HepG2 (cell line): ENCODE results near the gene SSH3. TPM values are rescaled to one million over a fixed set of nuclear protein-coding genes. Genes with fewer than 3 reads are reported as not detected.

Experiments used
- FLYWCH1 ChIP-seq: sonication (generic); formaldehyde crosslinking; IDR thresholded peaks from 2 replicates; pipeline ENCODE4 v1.8.1; 2023; ENCODE audit warnings: mild to moderate bottlenecking, missing genetic modification reagents
- HNF1B ChIP-seq: sonication (generic); formaldehyde crosslinking; IDR thresholded peaks from 2 replicates; pipeline ENCODE4 v1.5.1; 2020; ENCODE audit warnings: mild to moderate bottlenecking, moderate library complexity, missing genetic modification reagents
- MAF1 ChIP-seq: sonication (generic); formaldehyde crosslinking; IDR thresholded peaks from 2 replicates; pipeline ENCODE4 v1.5.0; 2020; ENCODE audit warnings: missing genetic modification reagents, borderline replicate concordance
- ZBTB38 ChIP-seq: sonication (generic); formaldehyde crosslinking; IDR thresholded peaks from 2 replicates; pipeline ENCODE4 v1.5.1; 2020; ENCODE audit warnings: mild to moderate bottlenecking, missing genetic modification reagents
- ZFX ChIP-seq: sonication (generic); formaldehyde crosslinking; IDR thresholded peaks from 2 replicates; pipeline ENCODE4 v1.4.0; 2020; ENCODE audit warnings: mild to moderate bottlenecking, low read depth, missing genetic modification reagents, moderate library complexity
- ZMYM2 ChIP-seq: sonication (generic); formaldehyde crosslinking; IDR thresholded peaks from 2 replicates; pipeline ENCODE4 v1.8.0; 2022; ENCODE audit warnings: mild to moderate bottlenecking, missing genetic modification reagents
- ZNF414 ChIP-seq: sonication (generic); formaldehyde crosslinking; IDR thresholded peaks from 2 replicates; pipeline ENCODE4 v1.5.0; 2020; ENCODE audit warnings: missing genetic modification reagents
- ZNF512B ChIP-seq: sonication (generic); formaldehyde crosslinking; IDR thresholded peaks from 2 replicates; pipeline ENCODE4 v1.5.1; 2020; ENCODE audit warnings: missing genetic modification reagents, mild to moderate bottlenecking, borderline replicate concordance
- ZNF549 ChIP-seq: sonication (generic); formaldehyde crosslinking; IDR thresholded peaks from 2 replicates; pipeline ENCODE4 v1.5.0; 2020; ENCODE audit warnings: missing genetic modification reagents
- ZNF556 ChIP-seq: sonication (generic); formaldehyde crosslinking; IDR thresholded peaks from 2 replicates; pipeline ENCODE4 v1.4.0; 2020; ENCODE audit warnings: mild to moderate bottlenecking, missing genetic modification reagents, borderline replicate concordance
- ZNF850 ChIP-seq: sonication (generic); formaldehyde crosslinking; conservative IDR thresholded peaks from 2 replicates; pipeline ENCODE4 v1.9.0; 2021; ENCODE audit warnings: mild to moderate bottlenecking, missing genetic modification reagents
- polyA plus RNA-seq, 8 experiments: library from polyadenylated mRNA; depleted of rRNA in 3 of 8; stranded (reverse) in 7 of 8; unstranded in 1 of 8; fragments of >200 nt; fragmentation: Illumina TruSeq in 4 of 8; extraction: Trizol in 4 of 8; gene quantifications; 2 replicates each; pipeline versions ENCODE4 v1.2.1 to v1.2.3, GENCODE V29; 2011 to 2016; ENCODE audit warnings: low read depth in 4 of 8, missing spikeins in 1 of 8, mixed read lengths in 1 of 8; ENCODE audit not compliant: insufficient read depth in 1 of 8
- total RNA-seq, 5 experiments: library from RNA; depleted of rRNA; stranded (reverse); fragments of >200 nt; fragmentation: Illumina TruSeq; extraction: Trizol; gene quantifications; 2 replicates each; pipeline ENCODE4 v1.2.3, GENCODE V29; 2016; ENCODE audit warnings: low read depth in 1 of 5
- TF ChIP-seq, protein P1 (sequence below): sonication (generic); formaldehyde crosslinking; IDR thresholded peaks from 2 replicates; pipeline ENCODE4 v1.4.0; 2020; ENCODE audit warnings: missing genetic modification reagents
- TF ChIP-seq, protein P2 (sequence below): sonication (generic); formaldehyde crosslinking; IDR thresholded peaks from 2 replicates; pipeline ENCODE4 v1.5.0; 2020; ENCODE audit warnings: mild to moderate bottlenecking, missing genetic modification reagents
- TF ChIP-seq, protein P3 (sequence below): sonication (generic); formaldehyde crosslinking; IDR thresholded peaks from 2 replicates; pipeline ENCODE4 v1.4.0; 2020; ENCODE audit warnings: missing genetic modification reagents

Gene SSH3
- total and polyA plus RNA-seq, 2 of the 13 experiments (the other 11 are each of a cell fraction or from before 2014, with no cell fraction given) = 12.4 to 18.8 TPM

GRCh38 chr11:67317205-67317887, 14.0 kb downstream of the SSH3 start (continued):
- TF ChIP-seq ZNF512B (CRISPR knock-in tag) = no peak
- TF ChIP-seq ZNF556 (CRISPR knock-in tag) = peak; percentile 38; the same call in 1 of the 2 replicates
- peak; percentile 80; the same call in 1 of the 2 replicates for TF ChIP-seq ZNF414 (CRISPR knock-in tag)
- TF ChIP-seq ZBTB38 (CRISPR knock-in tag) = peak; percentile 73; the same call in 1 of the 2 replicates
- TF ChIP-seq, protein P1, sequence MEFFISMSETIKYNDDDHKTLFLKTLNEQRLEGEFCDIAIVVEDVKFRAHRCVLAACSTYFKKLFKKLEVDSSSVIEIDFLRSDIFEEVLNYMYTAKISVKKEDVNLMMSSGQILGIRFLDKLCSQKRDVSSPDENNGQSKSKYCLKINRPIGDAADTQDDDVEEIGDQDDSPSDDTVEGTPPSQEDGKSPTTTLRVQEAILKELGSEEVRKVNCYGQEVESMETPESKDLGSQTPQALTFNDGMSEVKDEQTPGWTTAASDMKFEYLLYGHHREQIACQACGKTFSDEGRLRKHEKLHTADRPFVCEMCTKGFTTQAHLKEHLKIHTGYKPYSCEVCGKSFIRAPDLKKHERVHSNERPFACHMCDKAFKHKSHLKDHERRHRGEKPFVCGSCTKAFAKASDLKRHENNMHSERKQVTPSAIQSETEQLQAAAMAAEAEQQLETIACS = peak; percentile 40
- TF ChIP-seq, protein P2, sequence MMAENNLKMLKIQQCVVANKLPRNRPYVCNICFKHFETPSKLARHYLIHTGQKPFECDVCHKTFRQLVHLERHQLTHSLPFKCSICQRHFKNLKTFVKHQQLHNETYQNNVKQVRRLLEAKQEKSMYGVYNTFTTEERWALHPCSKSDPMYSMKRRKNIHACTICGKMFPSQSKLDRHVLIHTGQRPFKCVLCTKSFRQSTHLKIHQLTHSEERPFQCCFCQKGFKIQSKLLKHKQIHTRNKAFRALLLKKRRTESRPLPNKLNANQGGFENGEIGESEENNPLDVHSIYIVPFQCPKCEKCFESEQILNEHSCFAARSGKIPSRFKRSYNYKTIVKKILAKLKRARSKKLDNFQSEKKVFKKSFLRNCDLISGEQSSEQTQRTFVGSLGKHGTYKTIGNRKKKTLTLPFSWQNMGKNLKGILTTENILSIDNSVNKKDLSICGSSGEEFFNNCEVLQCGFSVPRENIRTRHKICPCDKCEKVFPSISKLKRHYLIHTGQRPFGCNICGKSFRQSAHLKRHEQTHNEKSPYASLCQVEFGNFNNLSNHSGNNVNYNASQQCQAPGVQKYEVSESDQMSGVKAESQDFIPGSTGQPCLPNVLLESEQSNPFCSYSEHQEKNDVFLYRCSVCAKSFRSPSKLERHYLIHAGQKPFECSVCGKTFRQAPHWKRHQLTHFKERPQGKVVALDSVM (CRISPR knock-in tag) = peak; percentile 55; the same call in 1 of the 2 replicates
- no peak for TF ChIP-seq ZNF549 (CRISPR knock-in tag)
- 0 out of 2 replicates have a peak, but pooled peaks have one; percentile 72 for TF ChIP-seq ZMYM2 (CRISPR knock-in tag)
- peak; percentile 56; the same call in 1 of the 2 replicates for TF ChIP-seq HNF1B
- TF ChIP-seq MAF1 (CRISPR knock-in tag) = no peak
- TF ChIP-seq FLYWCH1 (CRISPR knock-in tag) = no peak
- TF ChIP-seq, protein P3, sequence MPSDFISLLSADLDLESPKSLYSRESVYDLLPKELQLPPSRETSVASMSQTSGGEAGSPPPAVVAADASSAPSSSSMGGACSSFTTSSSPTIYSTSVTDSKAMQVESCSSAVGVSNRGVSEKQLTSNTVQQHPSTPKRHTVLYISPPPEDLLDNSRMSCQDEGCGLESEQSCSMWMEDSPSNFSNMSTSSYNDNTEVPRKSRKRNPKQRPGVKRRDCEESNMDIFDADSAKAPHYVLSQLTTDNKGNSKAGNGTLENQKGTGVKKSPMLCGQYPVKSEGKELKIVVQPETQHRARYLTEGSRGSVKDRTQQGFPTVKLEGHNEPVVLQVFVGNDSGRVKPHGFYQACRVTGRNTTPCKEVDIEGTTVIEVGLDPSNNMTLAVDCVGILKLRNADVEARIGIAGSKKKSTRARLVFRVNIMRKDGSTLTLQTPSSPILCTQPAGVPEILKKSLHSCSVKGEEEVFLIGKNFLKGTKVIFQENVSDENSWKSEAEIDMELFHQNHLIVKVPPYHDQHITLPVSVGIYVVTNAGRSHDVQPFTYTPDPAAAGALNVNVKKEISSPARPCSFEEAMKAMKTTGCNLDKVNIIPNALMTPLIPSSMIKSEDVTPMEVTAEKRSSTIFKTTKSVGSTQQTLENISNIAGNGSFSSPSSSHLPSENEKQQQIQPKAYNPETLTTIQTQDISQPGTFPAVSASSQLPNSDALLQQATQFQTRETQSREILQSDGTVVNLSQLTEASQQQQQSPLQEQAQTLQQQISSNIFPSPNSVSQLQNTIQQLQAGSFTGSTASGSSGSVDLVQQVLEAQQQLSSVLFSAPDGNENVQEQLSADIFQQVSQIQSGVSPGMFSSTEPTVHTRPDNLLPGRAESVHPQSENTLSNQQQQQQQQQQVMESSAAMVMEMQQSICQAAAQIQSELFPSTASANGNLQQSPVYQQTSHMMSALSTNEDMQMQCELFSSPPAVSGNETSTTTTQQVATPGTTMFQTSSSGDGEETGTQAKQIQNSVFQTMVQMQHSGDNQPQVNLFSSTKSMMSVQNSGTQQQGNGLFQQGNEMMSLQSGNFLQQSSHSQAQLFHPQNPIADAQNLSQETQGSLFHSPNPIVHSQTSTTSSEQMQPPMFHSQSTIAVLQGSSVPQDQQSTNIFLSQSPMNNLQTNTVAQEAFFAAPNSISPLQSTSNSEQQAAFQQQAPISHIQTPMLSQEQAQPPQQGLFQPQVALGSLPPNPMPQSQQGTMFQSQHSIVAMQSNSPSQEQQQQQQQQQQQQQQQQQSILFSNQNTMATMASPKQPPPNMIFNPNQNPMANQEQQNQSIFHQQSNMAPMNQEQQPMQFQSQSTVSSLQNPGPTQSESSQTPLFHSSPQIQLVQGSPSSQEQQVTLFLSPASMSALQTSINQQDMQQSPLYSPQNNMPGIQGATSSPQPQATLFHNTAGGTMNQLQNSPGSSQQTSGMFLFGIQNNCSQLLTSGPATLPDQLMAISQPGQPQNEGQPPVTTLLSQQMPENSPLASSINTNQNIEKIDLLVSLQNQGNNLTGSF (CRISPR knock-in tag) = no peak
- TF ChIP-seq ZFX (CRISPR knock-in tag) = peak; percentile 85
- no peak for TF ChIP-seq ZNF850 (CRISPR knock-in tag)
